ENCODE measurements around the gene SUPT3H. TPM values are rescaled to one million over a fixed set of nuclear protein-coding genes. Genes with fewer than 3 reads are reported as not detected.
A peak's percentile ranks its signal among the peaks of the same experiment; 100 is the strongest.

SUPT3H gene
- total and polyA plus RNA-seq, 2 donors: 5.5 to 11.9 TPM

DNA sequence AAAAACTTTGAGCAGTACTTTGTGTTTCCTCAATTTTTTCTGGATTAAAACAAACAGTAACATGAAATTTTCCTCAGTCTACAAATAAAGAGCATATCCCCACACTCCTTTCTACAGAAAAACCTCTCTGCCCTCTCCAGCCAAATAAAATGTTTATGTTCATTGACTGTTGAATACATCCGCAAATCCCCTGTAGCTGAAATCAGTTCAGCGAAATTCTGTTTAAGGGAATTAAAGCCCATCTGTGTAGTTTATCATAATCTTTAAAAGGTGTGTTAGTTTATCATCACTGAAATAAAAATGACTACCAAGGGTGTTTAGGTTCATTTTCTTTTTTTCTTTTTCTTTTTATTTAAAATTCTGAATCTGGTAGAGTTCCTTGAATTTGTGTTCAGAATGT, 207.4 kb downstream of the SUPT3H start:
- Histone ChIP-seq H3K4me3 (ENCODE audit: low read length in 2 of 2) (no peak overlapping the region), H3K27ac (ENCODE audit: low read depth in 1 of 2, low read length in 1 of 2) (no peak overlapping the region), H3K36me3 (ENCODE audit: control insufficient read depth in 2 of 2, insufficient read depth in 2 of 2, low read length in 1 of 2) (no peaks in the 10 kb centered on the region), H3K27me3 (ENCODE audit: control insufficient read depth in 2 of 2, insufficient read depth in 1 of 2, low read length in 1 of 2) (no peaks in the 10 kb centered on the region), H3K9me3 (ENCODE audit: control insufficient read depth in 2 of 2, insufficient read depth in 1 of 2, low read length in 1 of 2) (no peaks in the 10 kb centered on the region), H3K4me1 (ENCODE audit: control insufficient read depth in 2 of 2, insufficient read depth in 2 of 2, low read length in 2 of 2) (peaks cover 0 to 3% of the 10 kb centered on the region in 2 donors)
- no peak for DNase-seq (ENCODE audit: low read depth in 6 of 9, low spot score in 9 of 9)
- WGBS: 99% methylated on average over 2 of the region's 2 CpGs

DNA sequence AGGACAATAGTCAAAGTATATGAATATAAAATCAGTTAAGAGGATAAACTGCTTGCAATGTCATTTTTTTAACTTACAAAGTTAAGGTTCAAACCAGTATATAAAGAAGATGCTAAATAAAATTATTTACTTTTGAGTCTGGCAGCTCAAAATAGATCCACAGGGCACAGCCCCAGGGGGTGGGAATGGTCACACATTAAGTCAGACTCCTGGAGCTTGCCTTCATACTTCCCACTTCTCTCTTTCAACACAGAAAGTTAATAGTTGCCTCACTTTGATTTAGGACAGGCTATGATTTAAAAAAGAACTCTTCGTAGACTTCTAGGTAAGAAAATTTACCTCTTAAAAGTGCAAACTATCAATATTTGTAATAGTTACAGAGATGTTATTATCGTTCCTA, 207.9 kb downstream of the SUPT3H start:
- Histone ChIP-seq H3K4me3 (ENCODE audit: low read length in 2 of 2) (no peak overlapping the region), H3K36me3 (ENCODE audit: control insufficient read depth in 2 of 2, insufficient read depth in 2 of 2, low read length in 1 of 2) (no peaks in the 10 kb centered on the region), H3K27me3 (ENCODE audit: control insufficient read depth in 2 of 2, insufficient read depth in 1 of 2, low read length in 1 of 2) (no peaks in the 10 kb centered on the region), H3K9me3 (ENCODE audit: control insufficient read depth in 2 of 2, insufficient read depth in 1 of 2, low read length in 1 of 2) (no peaks in the 10 kb centered on the region), H3K27ac (ENCODE audit: low read depth in 1 of 2, low read length in 1 of 2) (no peak overlapping the region), H3K4me1 (ENCODE audit: control insufficient read depth in 2 of 2, insufficient read depth in 2 of 2, low read length in 2 of 2) (peaks cover 0 to 3% of the 10 kb centered on the region in 2 donors)
- 97% methylated on average over 2 of the region's 2 CpGs for WGBS
- no peak for DNase-seq (ENCODE audit: low read depth in 6 of 9, low spot score in 9 of 9)

DNA sequence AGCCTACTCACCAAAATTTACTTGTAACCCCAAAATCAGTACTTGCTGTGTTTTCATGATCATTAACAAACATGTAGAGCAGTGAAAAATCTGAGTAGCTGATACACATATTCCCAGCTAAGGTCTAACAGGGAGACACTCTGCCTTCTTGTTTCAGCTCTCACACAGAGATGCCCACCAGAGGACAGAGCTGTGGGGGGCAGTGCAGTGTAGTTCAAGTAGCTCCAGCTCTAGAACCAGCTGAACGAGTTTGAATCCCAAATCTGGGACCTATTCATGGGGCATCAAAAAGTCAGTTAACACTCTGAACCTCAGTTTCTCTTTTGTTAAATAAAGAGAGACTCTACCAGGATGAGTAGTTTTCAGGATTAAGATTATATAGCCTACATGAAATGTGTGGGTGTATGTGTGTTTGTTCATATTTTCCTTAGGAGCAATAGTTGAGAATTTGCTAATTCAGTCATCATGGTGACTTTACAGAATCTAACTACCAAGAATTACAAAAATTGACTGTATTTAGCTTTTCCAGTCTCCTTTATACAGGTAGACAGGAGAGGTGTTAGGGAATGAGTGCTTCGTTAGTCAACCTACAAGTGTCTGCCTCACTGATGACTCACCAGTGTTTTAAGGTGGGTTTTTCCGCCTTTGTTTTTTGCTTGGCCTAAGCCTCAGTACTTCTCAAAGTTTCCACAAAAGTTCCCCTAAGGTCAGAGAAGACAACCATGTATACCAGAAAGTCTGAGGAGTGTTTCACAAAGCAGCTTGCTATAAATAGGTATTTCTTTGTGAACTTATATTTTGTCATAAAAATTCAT, 213.6 kb downstream of the SUPT3H start:
- no peaks in the 10 kb centered on the region for H3K4me1 ChIP-seq (ENCODE audit: control insufficient read depth in 2 of 2, insufficient read depth in 2 of 2, low read length in 2 of 2)
- H3K27ac ChIP-seq (ENCODE audit: low read depth in 1 of 2, low read length in 1 of 2): no peak overlapping the region
- H3K36me3 ChIP-seq (ENCODE audit: control insufficient read depth in 2 of 2, insufficient read depth in 2 of 2, low read length in 1 of 2): no peaks in the 10 kb centered on the region
- no peak overlapping the region for H3K4me3 ChIP-seq (ENCODE audit: low read length in 2 of 2)
- H3K27me3 ChIP-seq (ENCODE audit: control insufficient read depth in 2 of 2, insufficient read depth in 1 of 2, low read length in 1 of 2): no peaks in the 10 kb centered on the region
- DNase-seq (ENCODE audit: low read depth in 6 of 9, low spot score in 9 of 9): peak in 2 of 9 donors; percentile 15 to 42
- WGBS: 88% methylated on average over 3 of the region's 3 CpGs
- no peaks in the 10 kb centered on the region for H3K9me3 ChIP-seq (ENCODE audit: control insufficient read depth in 2 of 2, insufficient read depth in 1 of 2, low read length in 1 of 2)

DNA sequence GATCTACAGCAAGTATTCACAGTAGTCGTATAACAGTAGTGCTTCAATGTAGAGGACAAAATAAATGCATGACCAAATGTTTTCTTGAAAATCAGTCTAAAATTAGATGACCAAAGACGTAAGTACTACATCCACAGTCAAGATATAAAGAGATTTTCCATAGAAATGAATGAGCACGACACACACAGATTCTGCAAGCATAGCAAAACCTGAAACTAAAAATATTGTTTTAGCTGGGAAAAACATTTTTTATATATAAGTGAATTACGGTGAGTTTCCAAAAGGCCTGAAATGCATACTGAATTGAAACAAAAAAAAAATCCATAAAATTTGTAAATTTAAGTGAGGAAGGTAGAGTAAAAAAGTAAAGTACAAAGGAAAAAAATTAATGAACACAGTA, 217.4 kb downstream of the SUPT3H start:
- Histone ChIP-seq H3K4me3 (ENCODE audit: low read length in 2 of 2) (no peak overlapping the region), H3K9me3 (ENCODE audit: control insufficient read depth in 2 of 2, insufficient read depth in 1 of 2, low read length in 1 of 2) (no peaks in the 10 kb centered on the region), H3K27ac (ENCODE audit: low read depth in 1 of 2, low read length in 1 of 2) (no peak overlapping the region), H3K36me3 (ENCODE audit: control insufficient read depth in 2 of 2, insufficient read depth in 2 of 2, low read length in 1 of 2) (no peaks in the 10 kb centered on the region), H3K27me3 (ENCODE audit: control insufficient read depth in 2 of 2, insufficient read depth in 1 of 2, low read length in 1 of 2) (no peaks in the 10 kb centered on the region), H3K4me1 (ENCODE audit: control insufficient read depth in 2 of 2, insufficient read depth in 2 of 2, low read length in 2 of 2) (peaks cover 4 to 5% of the 10 kb centered on the region in 2 donors)
- over 99% methylated on average over 4 of the region's 4 CpGs for WGBS
- DNase-seq (ENCODE audit: low read depth in 6 of 9, low spot score in 9 of 9): no peak

DNA sequence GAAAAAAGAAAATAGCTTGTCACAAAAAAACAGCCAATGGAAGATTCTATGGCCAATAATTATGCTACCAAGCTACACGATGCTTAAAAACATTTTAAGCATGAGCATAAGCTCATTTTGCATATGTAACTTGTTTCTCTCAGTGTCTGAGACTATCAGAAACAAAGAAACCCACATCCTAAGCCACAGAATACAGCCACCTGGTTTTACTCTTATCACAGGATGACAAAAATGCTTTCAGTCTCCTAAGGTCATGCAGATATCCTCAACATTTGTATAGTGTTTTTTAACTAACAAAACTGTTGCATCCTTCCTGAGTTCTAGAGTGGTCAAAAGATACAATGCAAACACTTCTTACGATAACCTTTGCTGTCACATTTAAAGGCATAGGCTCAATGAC, 221.7 kb downstream of the SUPT3H start:
- Histone ChIP-seq H3K4me1 (ENCODE audit: control insufficient read depth in 2 of 2, insufficient read depth in 2 of 2, low read length in 2 of 2) (peaks cover 5 to 10% of the 10 kb centered on the region in 2 donors), H3K27ac (ENCODE audit: low read depth in 1 of 2, low read length in 1 of 2) (peak overlapping the region in 1 of 2 donors; percentile 61)
- 6% methylated on average over 2 of the region's 2 CpGs for WGBS

DNA sequence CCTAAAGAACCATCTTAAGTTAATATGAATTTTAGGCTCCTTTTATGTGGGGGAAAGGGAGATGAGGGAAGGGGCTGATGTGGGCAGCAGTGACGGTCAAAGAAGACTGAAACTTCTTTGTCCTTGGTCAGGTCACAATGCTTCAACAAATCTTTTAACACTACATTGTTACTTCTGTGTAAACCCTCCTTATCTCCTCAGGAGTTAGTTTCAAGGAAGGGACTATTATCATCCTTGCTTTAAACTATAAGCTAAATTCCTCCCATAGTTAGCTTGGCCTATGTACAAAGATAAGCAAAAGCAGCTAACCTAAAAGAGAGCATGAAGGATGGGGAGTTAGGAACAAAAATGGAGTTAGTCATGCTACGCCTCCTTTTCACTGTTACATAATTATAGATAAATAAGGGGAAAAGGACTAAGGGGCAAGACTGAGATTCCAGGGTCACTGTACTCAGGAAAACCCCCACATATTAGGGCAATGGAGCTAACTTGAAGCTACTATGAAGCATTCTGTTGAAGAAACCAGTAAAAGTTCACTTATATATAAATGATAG, 222.3 kb downstream of the SUPT3H start:
- peak overlapping the region in 1 of 2 donors; percentile 61 for H3K27ac ChIP-seq (ENCODE audit: low read depth in 1 of 2, low read length in 1 of 2)
- no peaks in the 10 kb centered on the region for H3K36me3 ChIP-seq (ENCODE audit: control insufficient read depth in 2 of 2, insufficient read depth in 2 of 2, low read length in 1 of 2)
- H3K9me3 ChIP-seq (ENCODE audit: control insufficient read depth in 2 of 2, insufficient read depth in 1 of 2, low read length in 1 of 2): peaks cover 0 to 6% of the 10 kb centered on the region in 2 donors
- H3K27me3 ChIP-seq (ENCODE audit: control insufficient read depth in 2 of 2, insufficient read depth in 1 of 2, low read length in 1 of 2): no peaks in the 10 kb centered on the region
- H3K4me3 ChIP-seq (ENCODE audit: low read length in 2 of 2): no peak overlapping the region
- DNase-seq (ENCODE audit: low read depth in 6 of 9, low spot score in 9 of 9): peak in 1 of 9 donors; percentile 19
- 96% methylated on average over 2 of the region's 2 CpGs for WGBS
- H3K4me1 ChIP-seq (ENCODE audit: control insufficient read depth in 2 of 2, insufficient read depth in 2 of 2, low read length in 2 of 2): peaks cover 5 to 10% of the 10 kb centered on the region in 2 donors

More for the DNA sequence above, 221.7 kb downstream of the SUPT3H start:
- no peaks in the 10 kb centered on the region for H3K36me3 ChIP-seq (ENCODE audit: control insufficient read depth in 2 of 2, insufficient read depth in 2 of 2, low read length in 1 of 2)
- no peaks in the 10 kb centered on the region for H3K27me3 ChIP-seq (ENCODE audit: control insufficient read depth in 2 of 2, insufficient read depth in 1 of 2, low read length in 1 of 2)
- H3K9me3 ChIP-seq (ENCODE audit: control insufficient read depth in 2 of 2, insufficient read depth in 1 of 2, low read length in 1 of 2): peaks cover 0 to 6% of the 10 kb centered on the region in 2 donors
- H3K4me3 ChIP-seq (ENCODE audit: low read length in 2 of 2): no peak overlapping the region
- DNase-seq (ENCODE audit: low read depth in 6 of 9, low spot score in 9 of 9): peak; percentile 60 to 95 (median 81)

DNA sequence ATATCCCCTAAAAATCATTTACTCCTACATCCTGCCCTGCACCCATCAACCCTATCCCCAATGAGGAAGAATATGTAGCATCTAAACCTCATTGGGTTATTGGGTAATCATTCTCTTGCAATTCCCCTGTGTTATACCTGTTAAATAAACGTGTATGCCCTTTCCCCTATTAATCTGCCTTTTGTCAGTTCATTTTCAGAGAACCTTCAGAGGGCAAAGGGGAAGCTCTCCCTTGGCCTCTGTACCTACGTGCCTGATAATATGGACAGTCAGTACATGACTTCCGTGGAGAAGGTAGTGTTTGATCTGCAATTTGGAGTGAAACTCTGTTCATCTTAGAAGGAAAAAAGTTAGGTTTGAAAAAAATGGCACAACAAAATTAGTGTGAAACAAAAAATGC, 223.1 kb downstream of the SUPT3H start:
- H3K27me3 ChIP-seq (ENCODE audit: control insufficient read depth in 2 of 2, insufficient read depth in 1 of 2, low read length in 1 of 2): no peaks in the 10 kb centered on the region
- H3K4me1 ChIP-seq (ENCODE audit: control insufficient read depth in 2 of 2, insufficient read depth in 2 of 2, low read length in 2 of 2): peaks cover 5 to 10% of the 10 kb centered on the region in 2 donors
- no peak overlapping the region for H3K27ac ChIP-seq (ENCODE audit: low read depth in 1 of 2, low read length in 1 of 2)
- H3K4me3 ChIP-seq (ENCODE audit: low read length in 2 of 2): no peak overlapping the region
- no peaks in the 10 kb centered on the region for H3K36me3 ChIP-seq (ENCODE audit: control insufficient read depth in 2 of 2, insufficient read depth in 2 of 2, low read length in 1 of 2)
- no peak for DNase-seq (ENCODE audit: low read depth in 6 of 9, low spot score in 9 of 9)
- WGBS: 96% methylated on average over 3 of the region's 3 CpGs
- H3K9me3 ChIP-seq (ENCODE audit: control insufficient read depth in 2 of 2, insufficient read depth in 1 of 2, low read length in 1 of 2): peaks cover 0 to 6% of the 10 kb centered on the region in 2 donors

DNA sequence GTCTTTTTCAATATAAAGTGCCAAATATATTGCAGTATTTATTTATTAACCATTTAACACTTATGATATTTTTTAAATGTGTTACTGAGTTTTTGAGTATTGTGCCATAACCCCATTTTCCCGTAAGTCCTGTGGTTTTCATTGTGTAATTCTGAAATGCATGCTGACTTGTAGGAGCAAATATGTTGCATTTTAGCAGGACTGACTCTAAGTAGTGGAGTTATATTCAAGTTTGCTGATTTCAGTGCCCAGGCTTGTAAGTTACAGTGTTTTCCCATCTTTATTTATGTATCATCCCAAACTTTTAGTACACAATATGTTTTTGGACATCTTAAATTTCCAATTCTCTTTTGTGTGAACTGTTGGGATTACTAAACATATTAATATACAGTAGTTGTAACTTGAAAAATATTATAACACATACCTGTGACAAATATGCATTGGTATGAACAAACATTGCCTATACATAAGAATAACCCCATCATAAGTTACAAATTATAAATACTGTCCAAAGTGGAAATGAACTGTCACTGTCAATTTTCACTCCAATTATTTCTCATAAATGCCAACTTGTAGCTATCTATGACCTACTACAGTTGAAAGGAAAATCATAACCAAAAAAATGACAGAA, 228.9 kb downstream of the SUPT3H start:
- Histone ChIP-seq H3K4me1 (ENCODE audit: control insufficient read depth in 2 of 2, insufficient read depth in 2 of 2, low read length in 2 of 2) (no peaks in the 10 kb centered on the region), H3K36me3 (ENCODE audit: control insufficient read depth in 2 of 2, insufficient read depth in 2 of 2, low read length in 1 of 2) (no peaks in the 10 kb centered on the region), H3K27me3 (ENCODE audit: control insufficient read depth in 2 of 2, insufficient read depth in 1 of 2, low read length in 1 of 2) (no peaks in the 10 kb centered on the region), H3K27ac (ENCODE audit: low read depth in 1 of 2, low read length in 1 of 2) (no peak overlapping the region), H3K9me3 (ENCODE audit: control insufficient read depth in 2 of 2, insufficient read depth in 1 of 2, low read length in 1 of 2) (peaks cover 0 to 5% of the 10 kb centered on the region in 2 donors), H3K4me3 (ENCODE audit: low read length in 2 of 2) (no peak overlapping the region)
- DNase-seq (ENCODE audit: low read depth in 6 of 9, low spot score in 9 of 9): no peak
- 98% methylated on average over 1 of the region's 1 CpG for WGBS

DNA sequence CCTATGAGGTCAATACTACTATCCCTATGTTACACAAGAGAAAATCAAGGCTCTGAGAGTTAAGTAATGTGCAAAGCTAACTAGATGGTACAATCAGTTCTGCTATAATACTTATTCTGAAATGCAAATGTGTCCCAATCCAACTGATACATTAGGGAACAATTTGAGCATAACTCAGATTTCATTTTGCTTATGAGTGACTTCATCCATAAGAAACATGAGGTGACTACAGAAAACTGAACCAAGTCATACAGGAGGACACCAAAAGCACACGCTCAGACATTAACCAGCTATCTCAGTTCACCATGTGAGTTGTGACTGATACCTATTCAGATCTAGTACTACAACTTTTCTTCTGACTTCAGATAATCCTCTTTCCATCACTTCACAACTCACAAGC, 229.5 kb downstream of the SUPT3H start:
- 100% methylated on average over 1 of the region's 1 CpG for WGBS
- Histone ChIP-seq H3K4me1 (ENCODE audit: control insufficient read depth in 2 of 2, insufficient read depth in 2 of 2, low read length in 2 of 2) (no peaks in the 10 kb centered on the region), H3K27me3 (ENCODE audit: control insufficient read depth in 2 of 2, insufficient read depth in 1 of 2, low read length in 1 of 2) (no peaks in the 10 kb centered on the region), H3K36me3 (ENCODE audit: control insufficient read depth in 2 of 2, insufficient read depth in 2 of 2, low read length in 1 of 2) (no peaks in the 10 kb centered on the region), H3K9me3 (ENCODE audit: control insufficient read depth in 2 of 2, insufficient read depth in 1 of 2, low read length in 1 of 2) (no peaks in the 10 kb centered on the region), H3K27ac (ENCODE audit: low read depth in 1 of 2, low read length in 1 of 2) (no peak overlapping the region), H3K4me3 (ENCODE audit: low read length in 2 of 2) (no peak overlapping the region)
- no peak for DNase-seq (ENCODE audit: low read depth in 6 of 9, low spot score in 9 of 9)
